Neural cell (in vitro differentiated cells): ENCODE measurements around the gene CAMK1D. TPM values are rescaled to one million over a fixed set of nuclear protein-coding genes. Genes with fewer than 3 reads are reported as not detected.

Source experiments
- H2AFZ ChIP-seq: fragments of 200-600, 300-800 bp; sonication (generic), shearing (Covaris generic); 2 replicates; pipeline ENCODE4 v1.6.0; 2014; ENCODE audit warnings: low read depth, mild to moderate bottlenecking, antibody characterized with exemption, low read length, moderate library complexity
- H3F3A ChIP-seq: fragments of 200-600 bp; shearing (Covaris generic); 2 replicates; pipeline ENCODE4 v1.6.1; 2016; ENCODE audit warnings: mild to moderate bottlenecking, moderate library complexity, mixed read lengths, antibody characterized with exemption, low read length; ENCODE audit not compliant: insufficient read depth, poor library complexity, severe bottlenecking
- H3K27ac ChIP-seq: fragments of 200-600, 300-800 bp; sonication (generic), shearing (Covaris generic); 2 replicates; pipeline ENCODE4 v1.5.1; 2014; ENCODE audit warnings: mild to moderate bottlenecking, low read length, moderate library complexity
- H3K27me3 ChIP-seq: fragments of 300-800, 200-600 bp; sonication (generic), shearing (Covaris generic); 2 replicates; pipeline ENCODE4 v1.6.0; 2014; ENCODE audit warnings: mild to moderate bottlenecking, low read depth, low read length, moderate library complexity; ENCODE audit not compliant: insufficient read depth
- H3K36me3 ChIP-seq: fragments of 300-800, 200-600 bp; sonication (generic), shearing (Covaris generic); 2 replicates; pipeline ENCODE4 v1.5.1; 2014; ENCODE audit warnings: mild to moderate bottlenecking, antibody characterized with exemption, low read length, moderate library complexity; ENCODE audit not compliant: insufficient read depth
- H3K4me2 ChIP-seq: fragments of 300-800, 200-600 bp; sonication (generic), shearing (Covaris generic); 2 replicates; pipeline ENCODE4 v1.6.0; 2014; ENCODE audit warnings: mild to moderate bottlenecking, low read length
- H3K4me3 ChIP-seq: fragments of 300-800, 200-600 bp; sonication (generic), shearing (Covaris generic); 2 replicates; pipeline ENCODE4 v1.5.1; 2014; ENCODE audit warnings: mild to moderate bottlenecking, low read length, moderate library complexity
- H3K79me2 ChIP-seq: fragments of 200-600 bp; shearing (Covaris generic); replicated peaks from 2 replicates; pipeline ENCODE4 v1.6.0; 2014; ENCODE audit warnings: mild to moderate bottlenecking, low read length, moderate library complexity; ENCODE audit not compliant: insufficient read depth
- H3K9ac ChIP-seq: fragments of 300-800, 200-600 bp; sonication (generic), shearing (Covaris generic); 2 replicates; pipeline ENCODE4 v1.6.1; 2016; ENCODE audit warnings: mild to moderate bottlenecking, low read length, mixed read lengths
- H3K9me2 ChIP-seq: fragments of 200-600 bp; shearing (Covaris generic); 2 replicates; pipeline ENCODE4 v1.6.1; 2016; ENCODE audit warnings: mild to moderate bottlenecking, low read length, mixed read lengths; ENCODE audit not compliant: insufficient read depth
- H3K9me3 ChIP-seq: fragments of 200-600, 300-800 bp; sonication (generic), shearing (Covaris generic); 2 replicates; pipeline ENCODE4 v1.6.1; 2016; ENCODE audit warnings: mild to moderate bottlenecking, mixed run types, low read length, moderate library complexity, mixed read lengths
- H4K20me1 ChIP-seq: fragments of 200-600 bp; shearing (Covaris generic); 2 replicates; pipeline ENCODE4 v1.6.1; 2016; ENCODE audit warnings: mild to moderate bottlenecking, mixed run types; ENCODE audit not compliant: insufficient read depth
- EP300 ChIP-seq: fragments of 450-650 bp; conservative IDR thresholded peaks from 2 replicates; pipeline ENCODE4 v1.6.1; 2014; ENCODE audit warnings: antibody characterized with exemption, mild to moderate bottlenecking, moderate library complexity; ENCODE audit not compliant: poor library complexity, severe bottlenecking
- EZH2 ChIP-seq: fragments of 200-600, 300-800 bp; shearing (Covaris generic), sonication (generic); IDR thresholded peaks from 2 replicates; pipeline ENCODE4 v1.6.1; 2014; ENCODE audit warnings: antibody characterized with exemption, low read length, borderline replicate concordance, mild to moderate bottlenecking; ENCODE audit not compliant: insufficient read depth, poor library complexity, severe bottlenecking
- MXI1 ChIP-seq: fragments of 450-650 bp; conservative IDR thresholded peaks from 2 replicates; pipeline ENCODE4 v1.6.1; 2014; ENCODE audit warnings: antibody characterized with exemption, mild to moderate bottlenecking; ENCODE audit not compliant: poor library complexity, severe bottlenecking
- RAD21 ChIP-seq: fragments of 450-650 bp; conservative IDR thresholded peaks from 2 replicates; pipeline ENCODE4 v1.6.1; 2014; ENCODE audit warnings: antibody characterized with exemption, mild to moderate bottlenecking, moderate library complexity
- TAF1 ChIP-seq: IDR thresholded peaks from 2 replicates; pipeline ENCODE4 v1.6.1; 2012; ENCODE audit warnings: low read depth
- polyA plus RNA-seq: library from polyadenylated mRNA; depleted of rRNA; stranded (reverse); fragments of >200 nt; gene quantifications from 2 replicates; pipeline ENCODE4 v1.2.3, GENCODE V29; 2014
- TF ChIP-seq, protein P1 (sequence below): IDR thresholded peaks from 2 replicates; pipeline ENCODE4 v1.6.1; 2012; ENCODE audit warnings: borderline replicate concordance
- TF ChIP-seq, protein P2 (sequence below): fragments of 450-650 bp; IDR thresholded peaks from 2 replicates; pipeline ENCODE4 v1.5.1; 2014; ENCODE audit warnings: antibody characterized with exemption, mild to moderate bottlenecking, moderate library complexity; ENCODE audit not compliant: poor library complexity, severe bottlenecking

Gene CAMK1D
- polyA plus RNA-seq, 1 donor from 2014 or later = 13.8 TPM

DNA sequence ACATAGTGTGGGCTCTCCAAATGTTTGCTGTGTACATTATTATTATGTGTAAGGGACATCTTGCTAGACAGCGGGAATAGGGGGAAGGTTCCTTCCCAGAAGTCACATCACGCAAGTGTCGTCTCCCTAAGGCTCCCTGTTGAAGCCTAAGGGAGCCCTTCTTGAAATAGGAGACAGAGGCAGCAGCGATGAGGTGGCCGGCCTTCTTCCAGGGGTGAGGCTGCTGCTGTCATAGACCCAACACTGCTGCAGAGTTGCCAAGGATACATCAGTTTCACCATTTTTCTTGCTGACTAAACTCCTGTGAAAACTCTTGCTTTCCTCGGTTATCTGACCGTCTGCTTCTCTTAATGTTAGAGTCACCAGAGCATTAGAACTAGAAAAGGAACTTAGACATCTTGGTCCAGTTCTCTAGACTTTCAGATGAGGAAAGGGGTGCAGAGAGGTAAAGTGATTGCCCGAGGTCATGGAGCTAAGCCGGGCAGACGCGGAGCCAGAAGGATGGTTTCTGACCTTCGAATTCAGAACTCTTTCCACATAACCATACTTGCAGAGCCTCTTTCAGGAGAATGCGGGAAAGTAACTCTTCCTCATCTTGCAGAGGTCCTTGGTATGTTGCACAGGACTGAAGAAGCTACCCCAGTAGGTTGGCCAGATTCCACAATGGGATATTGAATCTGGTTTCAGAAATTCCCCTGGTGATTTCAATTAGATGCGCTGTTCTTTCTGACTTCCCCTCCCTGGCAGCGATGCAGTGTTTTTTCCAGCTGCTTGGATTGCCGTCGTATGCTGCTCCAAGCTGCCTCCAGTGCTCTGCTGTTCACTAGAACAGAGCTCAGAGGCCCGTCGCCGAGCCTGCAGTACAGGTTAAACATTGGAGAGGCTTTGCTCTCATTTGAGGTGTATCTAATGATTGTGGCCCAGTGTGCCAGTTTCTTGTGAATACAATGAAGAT lies 217.1 kb downstream of the CAMK1D start:
- no peaks in the 10 kb centered on the region for H4K20me1 ChIP-seq
- H3K9me3 ChIP-seq = no peaks in the 10 kb centered on the region
- no peak overlapping the region for H3K4me2 ChIP-seq
- no peak overlapping the region for H2AFZ ChIP-seq
- no peaks in the 10 kb centered on the region for H3K27me3 ChIP-seq
- H3K79me2 ChIP-seq = no peaks in the 10 kb centered on the region
- no peaks in the 10 kb centered on the region for H3K36me3 ChIP-seq
- H3K27ac ChIP-seq = no peak overlapping the region
- TF ChIP-seq RAD21 = no peak
- no peak for TF ChIP-seq EP300
- no peak for TF ChIP-seq TAF1
- TF ChIP-seq, protein P1, sequence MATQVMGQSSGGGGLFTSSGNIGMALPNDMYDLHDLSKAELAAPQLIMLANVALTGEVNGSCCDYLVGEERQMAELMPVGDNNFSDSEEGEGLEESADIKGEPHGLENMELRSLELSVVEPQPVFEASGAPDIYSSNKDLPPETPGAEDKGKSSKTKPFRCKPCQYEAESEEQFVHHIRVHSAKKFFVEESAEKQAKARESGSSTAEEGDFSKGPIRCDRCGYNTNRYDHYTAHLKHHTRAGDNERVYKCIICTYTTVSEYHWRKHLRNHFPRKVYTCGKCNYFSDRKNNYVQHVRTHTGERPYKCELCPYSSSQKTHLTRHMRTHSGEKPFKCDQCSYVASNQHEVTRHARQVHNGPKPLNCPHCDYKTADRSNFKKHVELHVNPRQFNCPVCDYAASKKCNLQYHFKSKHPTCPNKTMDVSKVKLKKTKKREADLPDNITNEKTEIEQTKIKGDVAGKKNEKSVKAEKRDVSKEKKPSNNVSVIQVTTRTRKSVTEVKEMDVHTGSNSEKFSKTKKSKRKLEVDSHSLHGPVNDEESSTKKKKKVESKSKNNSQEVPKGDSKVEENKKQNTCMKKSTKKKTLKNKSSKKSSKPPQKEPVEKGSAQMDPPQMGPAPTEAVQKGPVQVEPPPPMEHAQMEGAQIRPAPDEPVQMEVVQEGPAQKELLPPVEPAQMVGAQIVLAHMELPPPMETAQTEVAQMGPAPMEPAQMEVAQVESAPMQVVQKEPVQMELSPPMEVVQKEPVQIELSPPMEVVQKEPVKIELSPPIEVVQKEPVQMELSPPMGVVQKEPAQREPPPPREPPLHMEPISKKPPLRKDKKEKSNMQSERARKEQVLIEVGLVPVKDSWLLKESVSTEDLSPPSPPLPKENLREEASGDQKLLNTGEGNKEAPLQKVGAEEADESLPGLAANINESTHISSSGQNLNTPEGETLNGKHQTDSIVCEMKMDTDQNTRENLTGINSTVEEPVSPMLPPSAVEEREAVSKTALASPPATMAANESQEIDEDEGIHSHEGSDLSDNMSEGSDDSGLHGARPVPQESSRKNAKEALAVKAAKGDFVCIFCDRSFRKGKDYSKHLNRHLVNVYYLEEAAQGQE = no peak
- TF ChIP-seq MXI1 = no peak
- H3F3A ChIP-seq = no peaks in the 10 kb centered on the region
- H3K4me3 ChIP-seq = no peak overlapping the region
- H3K9ac ChIP-seq = no peak overlapping the region
- H3K9me2 ChIP-seq = no peaks in the 10 kb centered on the region

DNA sequence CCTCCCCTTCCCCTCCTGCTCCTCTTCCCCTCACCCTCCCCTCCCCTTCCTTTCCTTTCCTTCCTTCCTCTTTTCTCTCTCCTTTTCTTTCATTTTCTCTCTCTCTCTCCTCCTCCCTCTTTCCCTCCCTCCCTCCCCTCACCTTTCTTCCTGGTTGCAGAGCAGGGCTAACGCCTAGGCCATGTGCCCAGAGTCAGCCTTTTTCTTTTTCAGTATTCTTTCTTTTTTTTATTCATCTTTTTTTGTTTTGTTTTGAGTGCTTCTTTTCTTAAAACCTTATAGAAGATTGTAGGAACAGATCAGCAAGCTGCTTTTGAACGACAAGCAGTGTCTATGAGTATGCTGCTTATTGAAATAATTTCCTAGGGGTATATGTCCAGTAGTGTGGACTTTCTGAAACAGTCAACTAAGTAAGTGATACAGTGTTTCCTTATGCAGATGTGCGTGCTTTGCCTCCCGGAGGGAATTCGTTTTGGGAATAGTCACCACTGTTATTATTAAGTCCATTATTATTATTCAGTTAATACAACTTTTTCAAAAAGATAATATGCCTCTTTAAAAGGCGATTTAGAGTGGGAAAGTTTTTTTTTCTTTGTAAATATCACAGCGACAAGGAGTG lies 219.2 kb downstream of the CAMK1D start:
- TF ChIP-seq, protein P2, sequence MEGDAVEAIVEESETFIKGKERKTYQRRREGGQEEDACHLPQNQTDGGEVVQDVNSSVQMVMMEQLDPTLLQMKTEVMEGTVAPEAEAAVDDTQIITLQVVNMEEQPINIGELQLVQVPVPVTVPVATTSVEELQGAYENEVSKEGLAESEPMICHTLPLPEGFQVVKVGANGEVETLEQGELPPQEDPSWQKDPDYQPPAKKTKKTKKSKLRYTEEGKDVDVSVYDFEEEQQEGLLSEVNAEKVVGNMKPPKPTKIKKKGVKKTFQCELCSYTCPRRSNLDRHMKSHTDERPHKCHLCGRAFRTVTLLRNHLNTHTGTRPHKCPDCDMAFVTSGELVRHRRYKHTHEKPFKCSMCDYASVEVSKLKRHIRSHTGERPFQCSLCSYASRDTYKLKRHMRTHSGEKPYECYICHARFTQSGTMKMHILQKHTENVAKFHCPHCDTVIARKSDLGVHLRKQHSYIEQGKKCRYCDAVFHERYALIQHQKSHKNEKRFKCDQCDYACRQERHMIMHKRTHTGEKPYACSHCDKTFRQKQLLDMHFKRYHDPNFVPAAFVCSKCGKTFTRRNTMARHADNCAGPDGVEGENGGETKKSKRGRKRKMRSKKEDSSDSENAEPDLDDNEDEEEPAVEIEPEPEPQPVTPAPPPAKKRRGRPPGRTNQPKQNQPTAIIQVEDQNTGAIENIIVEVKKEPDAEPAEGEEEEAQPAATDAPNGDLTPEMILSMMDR = no peak
- TF ChIP-seq RAD21 = no peak
- TF ChIP-seq EZH2 = no peak

More for the DNA sequence above, 219.2 kb downstream of the CAMK1D start:
- Histone ChIP-seq H3K9me3 (no peaks in the 10 kb centered on the region), H3K27ac (no peak overlapping the region), H3K9ac (no peak overlapping the region), H3K36me3 (no peaks in the 10 kb centered on the region), H4K20me1 (no peaks in the 10 kb centered on the region), H3K27me3 (no peaks in the 10 kb centered on the region), H2AFZ (no peak overlapping the region), H3F3A (no peaks in the 10 kb centered on the region), H3K9me2 (no peaks in the 10 kb centered on the region), H3K4me3 (no peak overlapping the region), H3K4me2 (no peak overlapping the region), H3K79me2 (no peaks in the 10 kb centered on the region)
